Gastrocnemius medialis (tissue), 4 donors: Measurements from ENCODE around the gene NEURL2. TPM values are rescaled to one million over a fixed set of nuclear protein-coding genes. Genes with fewer than 3 reads are reported as not detected.

Experiments
- ATAC-seq, 2 donors: fragments of 150-250 bp; one replicate each; pipeline ENCODE4 v1.9.1; 2016
- DNase-seq, 2 donors: peaks; one replicate each; pipeline ENCODE4 v3.0.0-alpha.2; 2019
- H3K27ac ChIP-seq, 4 donors: fragments of 200-600 bp; sonication (generic); 1 replicate in 1 of 4; 2 replicates in 3 of 4; pipeline ENCODE4 v1.5.1; 2016 to 2018; ENCODE audit warnings: mild to moderate bottlenecking in 2 of 4, moderate library complexity in 1 of 4
- H3K27me3 ChIP-seq, 3 donors: fragments of 200-600 bp; sonication (generic) in 2 of 3; 1 replicate in 1 of 3; 2 replicates in 2 of 3; pipeline versions ENCODE4 v1.5.1 to v1.6.0; 2016 to 2019; ENCODE audit warnings: mild to moderate bottlenecking in 1 of 3, moderate library complexity in 1 of 3
- H3K36me3 ChIP-seq, 2 donors: fragments of 200-600 bp; sonication (generic) in 1 of 2; one replicate each; pipeline ENCODE4 v1.5.1; 2017 to 2018
- H3K4me1 ChIP-seq, 2 donors: fragments of 200-600 bp; sonication (generic) in 1 of 2; one replicate each; pipeline ENCODE4 v1.5.1; 2016 to 2017; ENCODE audit warnings: mild to moderate bottlenecking in 2 of 2
- H3K4me3 ChIP-seq, 4 donors: fragments of 200-600 bp; sonication (generic) in 3 of 4; 1 replicate in 1 of 4; 2 replicates in 3 of 4; pipeline ENCODE4 v1.5.1; 2016 to 2019; ENCODE audit warnings: mild to moderate bottlenecking in 2 of 4
- H3K9me3 ChIP-seq, 3 donors: fragments of 200-600 bp; sonication (generic) in 2 of 3; 1 replicate in 1 of 3; 2 replicates in 2 of 3; pipeline ENCODE4 v1.5.1; 2016 to 2019
- POLR2A ChIP-seq, 2 donors: fragments of 450-650 bp; IDR thresholded peaks; one replicate each; pipeline ENCODE4 v1.6.1; 2017; ENCODE audit warnings: antibody characterized with exemption in 2 of 2, mild to moderate bottlenecking in 2 of 2, moderate library complexity in 2 of 2
- in situ Hi-C, 4 donors: fragments of 200-750 bp; cut with MboI; loops; one replicate each; pipeline versions ENCODE4 v1.15.0 to v1.8.0; 2017; ENCODE audit warnings: low sequenced_read_pairs in 4 of 4
- intact Hi-C: fragments of 100-400 bp; cut with DNase I; formaldehyde crosslinking; loops from one replicate; pipeline ENCODE4 v1.15.1; 2023; ENCODE audit warnings: low total_unique reads
- total RNA-seq, 4 donors: library from RNA; depleted of rRNA; stranded (reverse); fragments of >200 nt; gene quantifications; one replicate each; pipeline versions ENCODE4 v1.1.0 to v1.2.3, GENCODE V29; 2016
- TF ChIP-seq, protein P1 (sequence below), 5 experiments: fragments of 450-650 bp in 3 of 5; fragments of 200-600 bp in 2 of 5; sonication (generic) in 2 of 5; IDR thresholded peaks in 4 of 5; conservative IDR thresholded peaks in 1 of 5; 1 replicate in 4 of 5; 2 replicates in 1 of 5; pipeline ENCODE4 v1.5.1; 2016 to 2019; ENCODE audit warnings: antibody characterized with exemption in 5 of 5, mild to moderate bottlenecking in 3 of 5, moderate library complexity in 3 of 5

NEURL2 gene
- total RNA-seq, 4 donors from 2014 or later: 4.9 to 24.1 (median 10.2) TPM

DNA sequence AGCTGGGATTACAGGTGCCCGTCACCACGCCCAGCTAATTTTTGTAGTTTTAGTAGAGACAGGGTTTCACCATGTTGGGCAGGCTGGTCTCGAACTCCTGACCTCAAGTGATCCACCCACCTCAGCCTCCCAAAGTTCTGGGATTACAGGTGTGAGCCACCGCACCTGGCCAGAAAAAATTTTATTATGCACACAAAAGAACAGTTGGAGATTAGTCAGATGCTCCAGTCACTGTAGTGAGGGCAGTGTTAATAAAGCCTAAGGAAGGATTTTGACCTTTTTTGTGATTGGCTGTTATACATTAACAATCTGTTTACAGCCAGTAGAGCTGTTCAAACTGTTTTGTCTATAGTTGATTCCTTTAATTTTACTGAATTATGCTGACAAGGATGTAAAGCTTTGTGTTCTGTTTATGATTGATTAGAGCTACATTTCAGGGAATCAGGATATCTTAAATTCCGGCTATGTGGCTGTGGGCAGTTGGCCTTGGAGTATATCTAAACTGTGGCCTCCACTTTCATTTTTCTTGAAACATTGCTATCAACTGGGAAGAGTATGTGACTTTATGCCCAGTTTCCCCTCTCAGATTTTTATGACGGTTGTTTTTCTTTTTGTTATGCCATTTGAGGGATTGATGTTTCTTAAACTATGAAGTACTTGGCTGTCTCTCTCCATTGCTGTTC, 23.7 kb downstream of the NEURL2 start:
- ATAC-seq (no peak), DNase-seq (no peak)
- in situ Hi-C loops: no loop called here
- no peak for TF ChIP-seq POLR2A (IDR thresholded peaks at IDR 0.05)
- TF ChIP-seq, protein P1, sequence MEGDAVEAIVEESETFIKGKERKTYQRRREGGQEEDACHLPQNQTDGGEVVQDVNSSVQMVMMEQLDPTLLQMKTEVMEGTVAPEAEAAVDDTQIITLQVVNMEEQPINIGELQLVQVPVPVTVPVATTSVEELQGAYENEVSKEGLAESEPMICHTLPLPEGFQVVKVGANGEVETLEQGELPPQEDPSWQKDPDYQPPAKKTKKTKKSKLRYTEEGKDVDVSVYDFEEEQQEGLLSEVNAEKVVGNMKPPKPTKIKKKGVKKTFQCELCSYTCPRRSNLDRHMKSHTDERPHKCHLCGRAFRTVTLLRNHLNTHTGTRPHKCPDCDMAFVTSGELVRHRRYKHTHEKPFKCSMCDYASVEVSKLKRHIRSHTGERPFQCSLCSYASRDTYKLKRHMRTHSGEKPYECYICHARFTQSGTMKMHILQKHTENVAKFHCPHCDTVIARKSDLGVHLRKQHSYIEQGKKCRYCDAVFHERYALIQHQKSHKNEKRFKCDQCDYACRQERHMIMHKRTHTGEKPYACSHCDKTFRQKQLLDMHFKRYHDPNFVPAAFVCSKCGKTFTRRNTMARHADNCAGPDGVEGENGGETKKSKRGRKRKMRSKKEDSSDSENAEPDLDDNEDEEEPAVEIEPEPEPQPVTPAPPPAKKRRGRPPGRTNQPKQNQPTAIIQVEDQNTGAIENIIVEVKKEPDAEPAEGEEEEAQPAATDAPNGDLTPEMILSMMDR (IDR thresholded peaks at IDR 0.05 in 4 of 5, conservative IDR thresholded peaks at IDR 0.05 in 1 of 5): no peak
- no peaks in the 10 kb centered on the region for H3K4me1 ChIP-seq
- no peak overlapping the region for H3K4me3 ChIP-seq
- no peaks in the 10 kb centered on the region for H3K27me3 ChIP-seq
- H3K36me3 ChIP-seq: no peaks in the 10 kb centered on the region
- intact Hi-C loops: no loop called here
- H3K27ac ChIP-seq: no peak overlapping the region
- H3K9me3 ChIP-seq: no peaks in the 10 kb centered on the region

DNA sequence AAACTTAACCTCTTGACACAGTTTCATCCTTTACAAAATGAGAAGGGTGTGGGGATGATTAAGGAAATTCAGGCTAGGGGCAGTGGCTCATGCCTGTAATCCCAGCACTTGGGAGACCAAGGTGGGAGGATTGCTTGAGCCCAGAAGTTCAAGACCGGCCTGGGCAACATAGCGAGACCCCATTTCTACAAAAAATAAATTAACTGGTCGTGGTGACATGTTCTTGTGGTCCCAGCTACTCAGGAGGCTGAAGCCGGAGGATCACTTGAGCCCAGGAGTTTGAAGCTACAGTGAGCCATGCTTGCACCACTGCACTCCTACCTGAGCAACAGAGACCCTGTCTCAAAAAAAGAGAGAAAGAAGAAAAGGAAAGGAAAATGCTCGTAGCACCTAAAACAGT, 24.6 kb downstream of the NEURL2 start:
- ATAC-seq: no peak
- no peak overlapping the region for H3K4me3 ChIP-seq
- in situ Hi-C loops (no loop called here), intact Hi-C loops (no loop called here)
- H3K9me3 ChIP-seq: no peaks in the 10 kb centered on the region
- DNase-seq: no peak
- no peaks in the 10 kb centered on the region for H3K36me3 ChIP-seq
- no peak for TF ChIP-seq POLR2A (IDR thresholded peaks at IDR 0.05)
- TF ChIP-seq, protein P1 (IDR thresholded peaks at IDR 0.05 in 4 of 5, conservative IDR thresholded peaks at IDR 0.05 in 1 of 5): no peak
- no peaks in the 10 kb centered on the region for H3K4me1 ChIP-seq
- H3K27me3 ChIP-seq: no peaks in the 10 kb centered on the region
- no peak overlapping the region for H3K27ac ChIP-seq

DNA sequence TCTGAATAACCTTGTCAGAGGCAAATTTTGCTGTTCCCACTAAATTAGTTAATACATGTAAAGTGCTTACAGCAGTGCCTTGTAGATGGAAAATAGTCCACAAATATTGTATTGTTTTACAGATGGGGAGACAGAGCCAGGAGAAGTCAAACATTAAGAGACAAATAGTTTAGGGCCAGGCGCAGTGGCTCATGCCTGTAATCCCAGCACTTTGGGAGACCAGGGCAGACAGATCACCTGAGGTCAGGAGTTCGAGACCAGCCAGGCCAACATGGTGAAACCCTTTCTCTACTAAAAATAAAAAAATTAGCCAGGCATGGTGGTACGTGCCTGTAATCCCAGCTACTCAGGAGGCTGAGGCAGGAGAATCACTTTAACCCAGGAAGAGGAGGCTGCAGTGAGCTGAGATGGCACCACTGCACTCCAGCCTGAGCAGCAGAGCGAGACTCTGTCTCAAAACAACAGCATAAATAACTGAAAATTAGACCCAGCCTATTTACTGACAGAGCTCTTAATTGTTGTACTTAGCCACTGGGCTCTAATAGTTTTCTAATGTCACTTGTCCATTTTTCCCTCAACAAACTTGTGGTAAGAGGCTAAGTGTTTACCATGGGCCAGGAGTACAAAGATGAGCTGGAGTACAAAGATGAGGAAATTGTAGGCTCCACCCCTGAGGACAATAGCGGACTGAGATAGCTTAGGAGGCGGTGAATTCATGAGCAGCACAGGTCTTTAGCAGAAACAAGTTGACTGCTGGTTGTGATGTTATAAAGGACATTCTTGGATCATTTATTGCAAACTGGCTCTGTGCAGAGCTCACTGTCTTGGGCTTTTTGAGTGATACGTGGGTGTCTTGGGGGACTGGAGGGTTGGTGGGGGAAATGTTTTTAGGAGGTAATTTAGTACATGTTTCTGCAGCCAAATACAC, 27.2 kb downstream of the NEURL2 start:
- TF ChIP-seq, protein P1 (IDR thresholded peaks at IDR 0.05 in 4 of 5, conservative IDR thresholded peaks at IDR 0.05 in 1 of 5): no peak
- TF ChIP-seq POLR2A (IDR thresholded peaks at IDR 0.05): no peak
- Histone ChIP-seq H3K36me3 (no peaks in the 10 kb centered on the region), H3K9me3 (no peaks in the 10 kb centered on the region), H3K4me3 (no peak overlapping the region), H3K4me1 (peaks cover 0 to 4% of the 10 kb centered on the region in 2 donors), H3K27ac (no peak overlapping the region), H3K27me3 (no peaks in the 10 kb centered on the region)
- ATAC-seq (no peak), DNase-seq (no peak)
- intact Hi-C loops (no loop called here), in situ Hi-C loops (no loop called here)

DNA sequence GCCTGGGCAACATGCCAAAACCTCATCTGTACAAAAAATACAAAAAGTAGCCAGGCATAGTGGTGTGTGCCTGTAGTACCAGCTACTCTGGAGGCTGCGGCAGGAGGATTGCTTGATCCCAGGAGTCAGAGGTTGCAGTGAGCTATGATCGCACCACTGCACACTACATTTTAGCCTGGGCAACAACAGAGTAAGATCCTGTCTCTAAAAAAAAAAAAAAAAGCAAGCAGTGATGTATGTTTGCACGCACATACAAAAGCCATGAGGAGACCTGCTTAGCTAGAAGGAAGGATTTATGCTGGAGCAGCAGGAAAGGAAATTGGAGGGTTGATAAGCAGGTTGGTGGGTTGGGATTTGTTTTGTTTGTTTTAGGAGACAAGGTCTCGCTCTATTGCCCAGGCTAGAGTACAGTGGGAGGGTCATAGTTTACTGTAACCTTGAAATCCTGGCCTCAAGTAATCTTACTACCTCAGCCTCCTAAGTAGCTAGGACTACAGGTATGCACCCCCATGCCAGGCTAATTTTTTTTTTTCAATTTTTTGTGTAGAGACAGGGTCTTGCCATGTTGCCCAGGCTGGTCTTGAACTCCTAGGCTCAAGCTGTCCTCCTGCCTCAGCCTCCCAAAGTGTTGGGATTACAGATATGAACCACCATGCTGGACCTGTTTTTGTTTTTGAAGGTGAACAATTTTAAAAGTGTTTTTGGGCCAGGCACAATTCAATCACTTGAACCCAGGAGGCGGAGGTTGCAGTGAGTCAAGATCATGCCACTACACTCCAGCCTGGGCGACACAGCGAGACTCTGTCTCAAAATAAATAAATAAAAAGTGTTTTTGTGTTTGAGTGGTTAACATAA, 29.6 kb downstream of the NEURL2 start:
- no peaks in the 10 kb centered on the region for H3K36me3 ChIP-seq

More for the DNA sequence above, 29.6 kb downstream of the NEURL2 start:
- intact Hi-C loops: no loop called here
- no peak for TF ChIP-seq POLR2A (IDR thresholded peaks at IDR 0.05)
- TF ChIP-seq, protein P1 (IDR thresholded peaks at IDR 0.05 in 4 of 5, conservative IDR thresholded peaks at IDR 0.05 in 1 of 5): no peak
- ATAC-seq (no peak), DNase-seq (no peak)
- no peaks in the 10 kb centered on the region for H3K9me3 ChIP-seq
- in situ Hi-C loops: no loop called here
- H3K27ac ChIP-seq: no peak overlapping the region
- H3K4me3 ChIP-seq: no peak overlapping the region
- H3K4me1 ChIP-seq: peaks cover 16% of the 10 kb centered on the region in 2 donors
- no peaks in the 10 kb centered on the region for H3K27me3 ChIP-seq
